HCT116 (cell line): ENCODE results near the gene CLDN9.

Source experiments
- CEBPB ChIP-seq: IDR thresholded peaks from 2 replicates; pipeline ENCODE4 v1.6.1; 2012; ENCODE audit warnings: low read depth
- EGR1 ChIP-seq: IDR thresholded peaks from 2 replicates; pipeline ENCODE4 v1.6.1; 2012; ENCODE audit warnings: low read depth
- ELF1 ChIP-seq: IDR thresholded peaks from 2 replicates; pipeline ENCODE4 v1.6.1; 2012; ENCODE audit warnings: low read depth, borderline replicate concordance
- EZH2 ChIP-seq: fragments of 200-600 bp; sonication (generic); IDR thresholded peaks from 2 replicates; pipeline ENCODE4 v1.6.1; 2017; ENCODE audit warnings: antibody characterized with exemption, mixed run types
- EZH2phosphoT487 ChIP-seq: fragments of 200-600 bp; IDR thresholded peaks from 2 replicates; pipeline ENCODE4 v1.6.1; 2018; ENCODE audit warnings: antibody characterized with exemption, borderline replicate concordance
- JUND ChIP-seq: IDR thresholded peaks from 2 replicates; pipeline ENCODE4 v1.6.1; 2012
- POLR2A ChIP-seq: IDR thresholded peaks from 2 replicates; pipeline ENCODE4 v1.7.0; 2011; ENCODE audit warnings: borderline replicate concordance; ENCODE audit not compliant: insufficient read depth, insufficient read length; ENCODE audit errors: extremely low read depth
- ZNF274 ChIP-seq: fragments of 200-500 bp; sonication (Bioruptor generic); IDR thresholded peaks from 2 replicates; pipeline ENCODE4 v1.6.1; 2014; ENCODE audit warnings: mild to moderate bottlenecking, low read depth, low read length, inconsistent platforms
- TF ChIP-seq, protein P1 (sequence below), 3 experiments: fragments of 200-600 bp in 1 of 3; sonication (generic) in 1 of 3; IDR thresholded peaks in 2 of 3; conservative IDR thresholded peaks in 1 of 3; 2 replicates each; pipeline ENCODE4 v1.5.1; 2012 to 2017; ENCODE audit warnings: low read depth in 2 of 3, low read length in 2 of 3, antibody characterized with exemption in 1 of 3, borderline replicate concordance in 1 of 3, control low read depth in 1 of 3, mild to moderate bottlenecking in 1 of 3, mixed read lengths in 1 of 3, mixed run types in 1 of 3, moderate library complexity in 1 of 3; ENCODE audit not compliant: insufficient read depth in 1 of 3
- TF ChIP-seq, protein P2 (sequence below): IDR thresholded peaks from 2 replicates; pipeline ENCODE4 v1.6.1; 2012; ENCODE audit warnings: low read depth
- TF ChIP-seq, protein P3 (sequence below): IDR thresholded peaks from 2 replicates; pipeline ENCODE4 v1.6.1; 2012
- TF ChIP-seq, protein P4 (sequence below): IDR thresholded peaks from 2 replicates; pipeline ENCODE4 v1.6.1; 2012

DNA sequence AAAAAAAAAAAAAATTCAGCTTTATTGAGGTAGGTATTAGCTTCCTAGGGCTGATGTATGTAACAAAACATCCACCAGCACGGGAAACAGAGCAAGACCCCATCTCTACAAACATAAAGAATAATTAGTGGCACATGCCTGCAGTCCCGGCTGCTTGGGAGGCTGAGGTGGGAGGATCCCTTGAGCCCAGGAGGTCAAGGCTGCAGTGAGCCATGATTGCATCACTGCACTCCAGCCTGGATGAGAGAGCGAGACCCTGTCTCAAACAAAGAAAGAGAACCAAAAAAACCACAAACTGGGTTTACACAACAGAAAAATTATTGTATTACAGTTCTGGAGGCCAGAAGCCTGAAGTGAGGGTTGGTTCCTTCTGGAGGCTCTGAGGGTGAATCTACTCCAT, 29.7 kb downstream of the CLDN9 start:
- TF ChIP-seq, protein P1, sequence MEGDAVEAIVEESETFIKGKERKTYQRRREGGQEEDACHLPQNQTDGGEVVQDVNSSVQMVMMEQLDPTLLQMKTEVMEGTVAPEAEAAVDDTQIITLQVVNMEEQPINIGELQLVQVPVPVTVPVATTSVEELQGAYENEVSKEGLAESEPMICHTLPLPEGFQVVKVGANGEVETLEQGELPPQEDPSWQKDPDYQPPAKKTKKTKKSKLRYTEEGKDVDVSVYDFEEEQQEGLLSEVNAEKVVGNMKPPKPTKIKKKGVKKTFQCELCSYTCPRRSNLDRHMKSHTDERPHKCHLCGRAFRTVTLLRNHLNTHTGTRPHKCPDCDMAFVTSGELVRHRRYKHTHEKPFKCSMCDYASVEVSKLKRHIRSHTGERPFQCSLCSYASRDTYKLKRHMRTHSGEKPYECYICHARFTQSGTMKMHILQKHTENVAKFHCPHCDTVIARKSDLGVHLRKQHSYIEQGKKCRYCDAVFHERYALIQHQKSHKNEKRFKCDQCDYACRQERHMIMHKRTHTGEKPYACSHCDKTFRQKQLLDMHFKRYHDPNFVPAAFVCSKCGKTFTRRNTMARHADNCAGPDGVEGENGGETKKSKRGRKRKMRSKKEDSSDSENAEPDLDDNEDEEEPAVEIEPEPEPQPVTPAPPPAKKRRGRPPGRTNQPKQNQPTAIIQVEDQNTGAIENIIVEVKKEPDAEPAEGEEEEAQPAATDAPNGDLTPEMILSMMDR (IDR thresholded peaks at IDR 0.05 in 2 of 3, conservative IDR thresholded peaks at IDR 0.05 in 1 of 3; ENCODE audit: borderline replicate concordance in 1 of 3, insufficient read depth in 1 of 3, low read depth in 2 of 3, low read length in 2 of 3) = no peak
- TF ChIP-seq, protein P2, sequence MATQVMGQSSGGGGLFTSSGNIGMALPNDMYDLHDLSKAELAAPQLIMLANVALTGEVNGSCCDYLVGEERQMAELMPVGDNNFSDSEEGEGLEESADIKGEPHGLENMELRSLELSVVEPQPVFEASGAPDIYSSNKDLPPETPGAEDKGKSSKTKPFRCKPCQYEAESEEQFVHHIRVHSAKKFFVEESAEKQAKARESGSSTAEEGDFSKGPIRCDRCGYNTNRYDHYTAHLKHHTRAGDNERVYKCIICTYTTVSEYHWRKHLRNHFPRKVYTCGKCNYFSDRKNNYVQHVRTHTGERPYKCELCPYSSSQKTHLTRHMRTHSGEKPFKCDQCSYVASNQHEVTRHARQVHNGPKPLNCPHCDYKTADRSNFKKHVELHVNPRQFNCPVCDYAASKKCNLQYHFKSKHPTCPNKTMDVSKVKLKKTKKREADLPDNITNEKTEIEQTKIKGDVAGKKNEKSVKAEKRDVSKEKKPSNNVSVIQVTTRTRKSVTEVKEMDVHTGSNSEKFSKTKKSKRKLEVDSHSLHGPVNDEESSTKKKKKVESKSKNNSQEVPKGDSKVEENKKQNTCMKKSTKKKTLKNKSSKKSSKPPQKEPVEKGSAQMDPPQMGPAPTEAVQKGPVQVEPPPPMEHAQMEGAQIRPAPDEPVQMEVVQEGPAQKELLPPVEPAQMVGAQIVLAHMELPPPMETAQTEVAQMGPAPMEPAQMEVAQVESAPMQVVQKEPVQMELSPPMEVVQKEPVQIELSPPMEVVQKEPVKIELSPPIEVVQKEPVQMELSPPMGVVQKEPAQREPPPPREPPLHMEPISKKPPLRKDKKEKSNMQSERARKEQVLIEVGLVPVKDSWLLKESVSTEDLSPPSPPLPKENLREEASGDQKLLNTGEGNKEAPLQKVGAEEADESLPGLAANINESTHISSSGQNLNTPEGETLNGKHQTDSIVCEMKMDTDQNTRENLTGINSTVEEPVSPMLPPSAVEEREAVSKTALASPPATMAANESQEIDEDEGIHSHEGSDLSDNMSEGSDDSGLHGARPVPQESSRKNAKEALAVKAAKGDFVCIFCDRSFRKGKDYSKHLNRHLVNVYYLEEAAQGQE = no peak
- TF ChIP-seq EZH2phosphoT487 = no peak
- TF ChIP-seq, protein P3, sequence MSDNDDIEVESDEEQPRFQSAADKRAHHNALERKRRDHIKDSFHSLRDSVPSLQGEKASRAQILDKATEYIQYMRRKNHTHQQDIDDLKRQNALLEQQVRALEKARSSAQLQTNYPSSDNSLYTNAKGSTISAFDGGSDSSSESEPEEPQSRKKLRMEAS = no peak
- TF ChIP-seq, protein P4, sequence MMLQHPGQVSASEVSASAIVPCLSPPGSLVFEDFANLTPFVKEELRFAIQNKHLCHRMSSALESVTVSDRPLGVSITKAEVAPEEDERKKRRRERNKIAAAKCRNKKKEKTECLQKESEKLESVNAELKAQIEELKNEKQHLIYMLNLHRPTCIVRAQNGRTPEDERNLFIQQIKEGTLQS = no peak
- no peak for TF ChIP-seq ELF1
- no peak for TF ChIP-seq CEBPB
- no peak for TF ChIP-seq JUND
- no peak for TF ChIP-seq EGR1
- TF ChIP-seq ZNF274 = no peak
- no peak for TF ChIP-seq EZH2
- no peak for TF ChIP-seq POLR2A
